Right renal pelvis (tissue), 4 donors: ENCODE results near the gene TREX2. TPM values are rescaled to one million over a fixed set of nuclear protein-coding genes. Genes with fewer than 3 reads are reported as not detected.

Source experiments
- DNase-seq, 4 donors: peaks; one replicate each; pipeline ENCODE4 v3.0.0-alpha.2; 2013; ENCODE audit warnings: low read depth in 4 of 4, low spot score in 3 of 4, missing footprints in 1 of 4
- polyA plus RNA-seq, 4 donors: library from polyadenylated mRNA; unstranded; fragments of 120-200 nt; gene quantifications; one replicate each; pipeline ENCODE4 v1.2.1, GENCODE V29; 2013; ENCODE audit not compliant: insufficient read length in 4 of 4

TREX2 gene
- polyA plus RNA-seq = under 1 TPM; 0.37 to 0.66 (median 0.48) TPM

- no peak for DNase-seq
These were observed at the start of gene TREX2 for GRCh38 chrX:153445856-153446635. TREX2 (minus strand) TSS chrX:153446056; CDS start chrX:153445430, 626 bp downstream.

GRCh38 chrX:153495362-153495751, 49.5 kb upstream of the TREX2 start:
- DNase-seq = no peak

- DNase-seq = no peak
These were observed 48.9 kb upstream of the TREX2 start, which contains the start of gene BGN for GRCh38 chrX:153494541-153495361. BGN (plus strand) TSS chrX:153494980; CDS start chrX:153504632, 9,652 bp downstream.

- DNase-seq = no peak
These were observed 48.2 kb upstream of the TREX2 start for GRCh38 chrX:153494061-153494460.

GRCh38 chrX:153493085-153493484, 47.2 kb upstream of the TREX2 start:
- DNase-seq = no peak

GRCh38 chrX:153492543-153492942, 46.7 kb upstream of the TREX2 start:
- no peak for DNase-seq

- no peak for DNase-seq
These were observed 46.1 kb upstream of the TREX2 start for GRCh38 chrX:153491918-153492317.

- no peak for DNase-seq
These were observed 45.6 kb upstream of the TREX2 start for GRCh38 chrX:153491351-153491914.

- no peak for DNase-seq
These were observed 44.5 kb upstream of the TREX2 start for GRCh38 chrX:153490217-153490930.

- no peak for DNase-seq
These were observed 42.5 kb upstream of the TREX2 start for GRCh38 chrX:153488231-153488914.

GRCh38 chrX:153487590-153488071, 41.8 kb upstream of the TREX2 start:
- DNase-seq = no peak

- DNase-seq = no peak
These were observed 40.3 kb upstream of the TREX2 start for GRCh38 chrX:153486171-153486570.

- no peak for DNase-seq
These were observed 39.7 kb upstream of the TREX2 start for GRCh38 chrX:153485396-153486080.

- DNase-seq = no peak
These were observed 36.6 kb upstream of the TREX2 start for GRCh38 chrX:153482376-153483015.

GRCh38 chrX:153481043-153481442, 35.2 kb upstream of the TREX2 start:
- no peak for DNase-seq

- no peak for DNase-seq
These were observed 32.9 kb upstream of the TREX2 start for GRCh38 chrX:153478746-153479145.

GRCh38 chrX:153477901-153478300, 32.0 kb upstream of the TREX2 start:
- no peak for DNase-seq

- DNase-seq = no peak
These were observed 31.6 kb upstream of the TREX2 start for GRCh38 chrX:153477364-153477857.
